Hepatocyte (in vitro differentiated cells): ENCODE measurements around the gene HBG1.
"Not testable (repeated sequence)": the region's sequence is repeated elsewhere in the genome, so short reads cannot be mapped to it uniquely, and the experiment has no call there.

Experiments used
- EZH2 ChIP-seq: fragments of 200-600 bp; sonication (generic); IDR thresholded peaks from 2 replicates; pipeline ENCODE4 v1.6.1; 2016; ENCODE audit warnings: antibody characterized with exemption, mild to moderate bottlenecking, borderline replicate concordance
- TF ChIP-seq, protein P1 (sequence below): fragments of 200-600 bp; sonication (generic); IDR thresholded peaks from 2 replicates; pipeline ENCODE4 v1.5.1; 2016; ENCODE audit warnings: antibody characterized with exemption, mild to moderate bottlenecking; ENCODE audit not compliant: poor library complexity

DNA sequence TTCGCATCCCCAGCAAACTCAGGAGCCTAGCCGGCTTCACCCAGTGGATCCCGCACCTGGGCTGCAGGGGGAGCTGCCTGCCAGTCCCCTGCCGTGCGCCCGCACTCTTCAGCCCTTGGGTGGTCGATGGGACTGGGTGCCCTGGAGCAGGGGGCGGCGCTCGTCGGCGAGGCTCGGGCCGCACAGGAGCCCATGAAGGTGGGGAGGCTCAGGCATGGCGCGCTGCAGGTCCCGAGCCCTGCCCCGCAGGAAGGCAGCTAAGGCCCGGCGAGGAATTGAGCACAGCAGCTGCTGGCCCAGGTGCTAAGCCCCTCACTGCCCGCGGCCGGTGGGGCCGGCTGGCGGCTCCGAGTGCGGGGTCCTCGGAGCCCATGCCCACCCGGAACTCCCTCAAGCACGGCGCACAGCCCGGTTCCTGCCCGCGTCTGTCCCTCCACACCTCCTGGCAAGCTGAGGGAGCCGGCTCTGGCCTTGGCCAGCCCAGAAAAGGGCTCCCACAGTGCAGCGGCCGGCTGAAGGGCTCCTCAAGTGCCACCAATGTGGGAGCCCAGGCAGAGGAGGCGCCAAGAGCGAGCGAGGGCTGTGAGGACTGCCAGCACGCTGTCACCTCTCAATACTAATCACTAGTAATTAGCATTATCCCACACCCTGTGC is 44.8 kb upstream of the HBG1 start:
- TF ChIP-seq, protein P1, sequence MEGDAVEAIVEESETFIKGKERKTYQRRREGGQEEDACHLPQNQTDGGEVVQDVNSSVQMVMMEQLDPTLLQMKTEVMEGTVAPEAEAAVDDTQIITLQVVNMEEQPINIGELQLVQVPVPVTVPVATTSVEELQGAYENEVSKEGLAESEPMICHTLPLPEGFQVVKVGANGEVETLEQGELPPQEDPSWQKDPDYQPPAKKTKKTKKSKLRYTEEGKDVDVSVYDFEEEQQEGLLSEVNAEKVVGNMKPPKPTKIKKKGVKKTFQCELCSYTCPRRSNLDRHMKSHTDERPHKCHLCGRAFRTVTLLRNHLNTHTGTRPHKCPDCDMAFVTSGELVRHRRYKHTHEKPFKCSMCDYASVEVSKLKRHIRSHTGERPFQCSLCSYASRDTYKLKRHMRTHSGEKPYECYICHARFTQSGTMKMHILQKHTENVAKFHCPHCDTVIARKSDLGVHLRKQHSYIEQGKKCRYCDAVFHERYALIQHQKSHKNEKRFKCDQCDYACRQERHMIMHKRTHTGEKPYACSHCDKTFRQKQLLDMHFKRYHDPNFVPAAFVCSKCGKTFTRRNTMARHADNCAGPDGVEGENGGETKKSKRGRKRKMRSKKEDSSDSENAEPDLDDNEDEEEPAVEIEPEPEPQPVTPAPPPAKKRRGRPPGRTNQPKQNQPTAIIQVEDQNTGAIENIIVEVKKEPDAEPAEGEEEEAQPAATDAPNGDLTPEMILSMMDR, result not testable (repeated sequence)
- not testable (repeated sequence) for TF ChIP-seq EZH2
